PC-3 (cell line): ENCODE data around the gene PRAMEF12. TPM values are rescaled to one million over a fixed set of nuclear protein-coding genes. Genes with fewer than 3 reads are reported as not detected.

Source experiments
- ATAC-seq: fragments of 200-7000 bp; cut with Tn5 transposase; 2 replicates; pipeline ENCODE4 v1.9.1; 2020; ENCODE audit warnings: mild to moderate bottlenecking, moderate library complexity
- BruUV-seq: library from RNA; stranded (reverse); fragments of 400-500 nt; replicated peaks from 2 replicates; lab custom pipeline; 2021; lab: Mats Ljungman, UMichigan
- CTCF ChIA-PET: fragments of 300-600 bp; sonication (Branson Sonifier 250); formaldehyde crosslinking; loops from one replicate; lab custom pipeline; 2022; ENCODE audit warnings: antibody characterized with exemption; lab: Charles Lee
- POLR2A ChIA-PET: fragments of 300-600 bp; sonication (Branson Sonifier 250); formaldehyde crosslinking; loops from one replicate; lab custom pipeline; 2022; ENCODE audit warnings: antibody characterized with exemption; ENCODE audit not compliant: unreplicated experiment; lab: Charles Lee
- DNase-seq: peaks from one replicate; pipeline ENCODE4 v3.0.0-alpha.2; 2015
- H2AFZ ChIP-seq: fragments of 300-600 bp; sonication (generic); 2 replicates; pipeline ENCODE4 v1.6.0; 2016; ENCODE audit warnings: antibody characterized with exemption, low read length
- H3F3A ChIP-seq: fragments of 300-600 bp; sonication (generic); one replicate; pipeline ENCODE4 v1.6.0; 2017; ENCODE audit warnings: antibody characterized with exemption, low read length, control low read depth, mild to moderate bottlenecking; ENCODE audit not compliant: unreplicated experiment
- H3K27ac ChIP-seq: fragments of 300-600 bp; sonication (generic); 2 replicates; pipeline ENCODE4 v1.5.1; 2016; ENCODE audit warnings: mild to moderate bottlenecking, low read length
- H3K27me3 ChIP-seq: fragments of 300-600 bp; sonication (generic); 2 replicates; pipeline ENCODE4 v1.6.1; 2016; ENCODE audit warnings: low read length, mixed read lengths
- H3K36me3 ChIP-seq: fragments of 300-600 bp; sonication (generic); 2 replicates; pipeline ENCODE4 v1.6.1; 2016; ENCODE audit warnings: low read depth, mixed run types, low read length, mixed read lengths
- H3K4me1 ChIP-seq: fragments of 300-600 bp; sonication (generic); 2 replicates; pipeline ENCODE4 v1.5.1; 2016; ENCODE audit warnings: low read length; ENCODE audit not compliant: insufficient read depth
- H3K4me2 ChIP-seq: fragments of 300-600 bp; sonication (generic); 2 replicates; pipeline ENCODE4 v1.6.0; 2016; ENCODE audit warnings: low read length
- H3K4me3 ChIP-seq: fragments of 300-600 bp; sonication (generic); 2 replicates; pipeline ENCODE4 v1.5.1; 2016; ENCODE audit warnings: mild to moderate bottlenecking, low read length, mixed read lengths
- H3K79me2 ChIP-seq: fragments of 300-600 bp; sonication (generic); 2 replicates; pipeline ENCODE4 v1.6.1; 2017; ENCODE audit warnings: low read length, mixed read lengths
- H3K9ac ChIP-seq: fragments of 300-600 bp; sonication (generic); 2 replicates; pipeline ENCODE4 v1.6.0; 2016; ENCODE audit warnings: mild to moderate bottlenecking, low read length
- H3K9me2 ChIP-seq: fragments of 300-600 bp; sonication (generic); replicated peaks from 2 replicates; pipeline ENCODE4 v1.6.1; 2016; ENCODE audit warnings: mixed run types, low read length, mixed read lengths
- H3K9me3 ChIP-seq: fragments of 300-600 bp; sonication (generic); 2 replicates; pipeline ENCODE4 v1.6.1; 2016; ENCODE audit warnings: low read length, mixed read lengths
- H4K20me1 ChIP-seq: fragments of 300-600 bp; sonication (generic); 2 replicates; pipeline ENCODE4 v1.6.1; 2016; ENCODE audit warnings: low read length, mixed read lengths
- CTCF ChIP-seq: fragments of 300-600 bp; sonication (generic); conservative IDR thresholded peaks from 2 replicates; pipeline ENCODE4 v1.5.1; 2017; ENCODE audit warnings: antibody characterized with exemption, low read depth, mild to moderate bottlenecking, low read length
- EZH2 ChIP-seq: fragments of 300-600 bp; sonication (generic); IDR thresholded peaks from one replicate; pipeline ENCODE4 v1.6.1; 2017; ENCODE audit warnings: antibody characterized with exemption, mild to moderate bottlenecking, low read length; ENCODE audit not compliant: unreplicated experiment
- EZH2phosphoT487 ChIP-seq: fragments of 300-600 bp; sonication (generic); IDR thresholded peaks from 2 replicates; pipeline ENCODE4 v1.6.1; 2018; ENCODE audit warnings: mild to moderate bottlenecking, antibody characterized with exemption, low read length, borderline replicate concordance
- intact Hi-C: fragments of 100-400 bp; cut with micrococcal nuclease; formaldehyde crosslinking; loops from 2 replicates; pipeline ENCODE4 v1.9.0; 2023
- total RNA-seq: library from RNA; depleted of rRNA; stranded (reverse); fragments of >200 nt; gene quantifications from 2 replicates; pipeline ENCODE4 v1.2.3, GENCODE V29; 2014

The PRAMEF12 gene
- total RNA-seq, 1 experiment from 2014 or later, result not detected

DNA sequence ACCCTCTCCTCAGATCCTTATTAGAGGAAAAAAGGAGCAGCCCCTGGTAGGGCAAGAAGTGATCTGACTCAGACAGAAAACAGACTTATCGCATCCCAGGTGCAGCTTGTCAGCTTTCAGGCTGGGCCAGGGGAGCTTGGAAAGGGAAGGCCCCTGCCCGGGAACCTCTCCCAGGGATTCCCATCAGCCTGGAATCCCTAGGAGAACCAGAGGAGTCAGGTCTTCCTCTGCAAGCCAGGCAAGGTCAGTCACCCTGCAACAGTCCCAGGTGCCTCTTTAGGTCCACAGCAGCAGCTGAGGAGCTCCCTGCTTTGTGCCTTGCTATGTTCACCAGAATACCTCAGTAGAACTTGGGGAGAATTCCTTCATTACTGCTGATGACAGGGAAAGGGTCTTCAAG, 2.9 kb upstream of the PRAMEF12 start:
- Histone ChIP-seq H3K9me3 (no peaks in the 10 kb centered on the region), H3K27me3 (peaks cover 94% of the 10 kb centered on the region), H3K4me1 (no peaks in the 10 kb centered on the region), H3K4me2 (no peak overlapping the region), H3K27ac (no peak overlapping the region), H4K20me1 (no peaks in the 10 kb centered on the region), H3K79me2 (no peaks in the 10 kb centered on the region), H2AFZ (no peak overlapping the region), H3K9ac (no peak overlapping the region), H3K4me3 (no peak overlapping the region), H3K36me3 (no peaks in the 10 kb centered on the region), H3K9me2 (no peaks in the 10 kb centered on the region), H3F3A (no peaks in the 10 kb centered on the region)
- POLR2A ChIA-PET, result no interaction called here
- DNase-seq (no peak), ATAC-seq (no peak)
- intact Hi-C loops, result no loop called here
- BruUV-seq, result no TSS peak
- no peak for TF ChIP-seq CTCF
- no peak for TF ChIP-seq EZH2
- no peak for TF ChIP-seq EZH2phosphoT487
- CTCF ChIA-PET, result no interaction called here

DNA sequence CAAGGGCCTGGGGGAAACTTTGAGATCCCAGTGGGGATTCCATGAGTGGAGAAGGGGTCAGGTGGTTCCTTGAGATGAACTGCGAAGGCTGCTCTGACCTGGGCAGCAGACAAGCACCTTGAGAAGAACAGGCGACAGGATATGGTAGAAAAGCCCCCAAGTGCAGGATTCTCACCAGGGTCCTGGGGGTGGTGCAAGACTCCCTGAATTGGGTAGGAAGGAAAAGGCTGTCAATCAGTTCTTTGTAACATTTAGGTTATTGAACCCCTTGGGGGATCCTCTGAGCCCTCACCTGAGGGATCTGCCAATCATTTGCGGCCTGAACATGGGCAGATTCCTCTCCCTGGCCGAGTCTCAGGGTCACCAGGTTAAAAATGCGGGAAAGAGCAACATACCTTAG, 2.4 kb upstream of the PRAMEF12 start:
- Histone ChIP-seq H4K20me1 (no peaks in the 10 kb centered on the region), H3K9me3 (no peaks in the 10 kb centered on the region), H3K36me3 (no peaks in the 10 kb centered on the region), H3K27ac (no peak overlapping the region), H3K4me1 (no peaks in the 10 kb centered on the region), H3K27me3 (peaks cover 96% of the 10 kb centered on the region), H3K9me2 (no peaks in the 10 kb centered on the region), H2AFZ (no peak overlapping the region), H3K9ac (no peak overlapping the region), H3K79me2 (no peaks in the 10 kb centered on the region), H3K4me3 (no peak overlapping the region), H3F3A (no peaks in the 10 kb centered on the region), H3K4me2 (no peak overlapping the region)
- no TSS peak for BruUV-seq
- POLR2A ChIA-PET, result no interaction called here
- DNase-seq (no peak), ATAC-seq (no peak)
- CTCF ChIA-PET, result no interaction called here
- TF ChIP-seq CTCF, result no peak
- TF ChIP-seq EZH2phosphoT487, result no peak
- no peak for TF ChIP-seq EZH2
- intact Hi-C loops, result no loop called here

DNA sequence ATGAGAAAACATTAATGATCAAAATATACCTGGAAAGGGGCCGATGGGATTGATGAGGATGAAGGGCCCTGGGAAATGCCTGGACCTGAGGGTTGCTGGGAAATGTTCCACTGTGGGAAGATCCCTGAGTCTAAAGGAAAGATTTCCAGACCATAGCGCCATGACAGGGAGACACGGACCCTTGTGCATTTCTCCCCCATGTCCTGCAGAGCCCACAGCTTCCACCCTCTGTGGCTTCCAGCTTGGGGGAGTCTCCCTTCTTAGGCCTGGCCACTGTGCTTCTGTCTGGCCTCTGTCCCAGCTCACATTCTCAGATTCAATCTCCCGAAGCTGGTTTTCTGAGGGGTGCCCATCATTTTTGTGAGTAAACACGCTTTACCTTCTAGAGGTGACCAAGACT, 1.0 kb upstream of the PRAMEF12 start:
- no peak for DNase-seq
- CTCF ChIA-PET, result no interaction called here
- H3K4me1 ChIP-seq, result no peaks in the 10 kb centered on the region
- H3K9ac ChIP-seq, result no peak overlapping the region
- H3F3A ChIP-seq, result no peaks in the 10 kb centered on the region
- no peaks in the 10 kb centered on the region for H3K79me2 ChIP-seq
- no peaks in the 10 kb centered on the region for H3K36me3 ChIP-seq
- H2AFZ ChIP-seq, result no peak overlapping the region
- no peaks in the 10 kb centered on the region for H3K9me2 ChIP-seq
- peaks cover 99% of the 10 kb centered on the region for H3K27me3 ChIP-seq
- intact Hi-C loops, result no loop called here
- POLR2A ChIA-PET, result no interaction called here
- no peaks in the 10 kb centered on the region for H4K20me1 ChIP-seq
- no TSS peak for BruUV-seq
- no peaks in the 10 kb centered on the region for H3K9me3 ChIP-seq
- H3K27ac ChIP-seq, result no peak overlapping the region
- H3K4me3 ChIP-seq, result no peak overlapping the region
- TF ChIP-seq EZH2 (no peak), CTCF (no peak), EZH2phosphoT487 (no peak)
- no peak overlapping the region for H3K4me2 ChIP-seq
- no peak for ATAC-seq
